ENCODE results near the gene RASSF6. TPM values are rescaled to one million over a fixed set of nuclear protein-coding genes. Genes with fewer than 3 reads are reported as not detected.

The RASSF6 gene
- total and polyA plus RNA-seq, 2 of the 8 experiments (the other 6 are each of a cell fraction or from before 2014, with no cell fraction given): 0.03 to 0.28 TPM

DNA sequence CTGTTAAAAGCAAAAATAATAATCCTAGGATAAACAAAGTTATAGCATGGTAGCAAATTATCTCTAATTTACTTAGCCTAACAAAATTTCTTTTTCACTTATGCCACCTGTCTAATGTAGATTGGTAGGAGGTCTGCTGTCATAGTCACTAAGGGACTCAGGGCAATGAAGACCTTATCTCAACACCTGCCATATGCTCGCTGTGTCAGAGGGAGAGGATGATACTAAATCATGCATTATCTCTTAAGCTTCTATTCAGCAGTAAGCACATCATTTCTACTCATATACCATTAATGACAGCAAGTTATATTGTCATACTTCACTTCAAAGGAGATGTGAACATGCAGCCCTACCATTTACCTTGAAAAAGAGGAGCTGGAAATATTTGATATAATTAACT, 94.6 kb downstream of the RASSF6 start (continued):
- TF ChIP-seq NANOG (IDR thresholded peaks at IDR 0.05; ENCODE audit: insufficient read depth, low read depth, low read length, poor library complexity, severe bottlenecking) (no peak), TEAD4 (IDR thresholded peaks at IDR 0.05; ENCODE audit: low read depth, low read length) (no peak), SP2 (IDR thresholded peaks at IDR 0.05; ENCODE audit: low read length) (no peak), SIRT6 (IDR thresholded peaks at IDR 0.05; ENCODE audit: low read length) (no peak), TAF1 (IDR thresholded peaks at IDR 0.05; ENCODE audit: low read depth, low read length) (no peak), NRF1 (IDR thresholded peaks at IDR 0.05; ENCODE audit: low read depth, low read length) (no peak), PHF8 (conservative IDR thresholded peaks at IDR 0.05; ENCODE audit: low read depth, low read length) (no peak), SP4 (IDR thresholded peaks at IDR 0.05; ENCODE audit: low read length) (no peak)
- TF ChIP-seq, protein P1, sequence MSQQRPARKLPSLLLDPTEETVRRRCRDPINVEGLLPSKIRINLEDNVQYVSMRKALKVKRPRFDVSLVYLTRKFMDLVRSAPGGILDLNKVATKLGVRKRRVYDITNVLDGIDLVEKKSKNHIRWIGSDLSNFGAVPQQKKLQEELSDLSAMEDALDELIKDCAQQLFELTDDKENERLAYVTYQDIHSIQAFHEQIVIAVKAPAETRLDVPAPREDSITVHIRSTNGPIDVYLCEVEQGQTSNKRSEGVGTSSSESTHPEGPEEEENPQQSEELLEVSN (IDR thresholded peaks at IDR 0.05): no peak

Data from H1 (cell line).